ENCODE results near the gene TSHZ2.

Gene TSHZ2

GRCh38 chr20:52937591-52938100, 34.5 kb upstream of the TSHZ2 start:
- H3K27me3 ChIP-seq (ENCODE audit: low read depth, low read length), result peaks cover 17% of the 10 kb centered on the region
- no peaks in the 10 kb centered on the region for H3K4me1 ChIP-seq (ENCODE audit: low read length)
- no peak overlapping the region for H3K9ac ChIP-seq (ENCODE audit: low read length)
- H3K4me3 ChIP-seq (ENCODE audit: low read length), result no peak overlapping the region
- H3K9me3 ChIP-seq (ENCODE audit: insufficient read depth, low read length), result no peaks in the 10 kb centered on the region
- H4K20me1 ChIP-seq (ENCODE audit: insufficient read depth, low read length), result no peaks in the 10 kb centered on the region
- H3K79me2 ChIP-seq (ENCODE audit: low read length), result no peaks in the 10 kb centered on the region
- H3K27ac ChIP-seq (ENCODE audit: low read length), result no peak overlapping the region
- TF ChIP-seq CTCF (IDR thresholded peaks at IDR 0.05; ENCODE audit: low read depth, low read length), result no peak
- no peak for TF ChIP-seq EZH2phosphoT487 (IDR thresholded peaks at IDR 0.05; ENCODE audit: low read depth)
- H3K36me3 ChIP-seq (replicated peaks; ENCODE audit: low read depth, low read length), result no peaks in the 10 kb centered on the region
- no peak overlapping the region for H2AFZ ChIP-seq (ENCODE audit: low read depth, low read length)
- H3K4me2 ChIP-seq (ENCODE audit: low read length), result no peak overlapping the region

DNA sequence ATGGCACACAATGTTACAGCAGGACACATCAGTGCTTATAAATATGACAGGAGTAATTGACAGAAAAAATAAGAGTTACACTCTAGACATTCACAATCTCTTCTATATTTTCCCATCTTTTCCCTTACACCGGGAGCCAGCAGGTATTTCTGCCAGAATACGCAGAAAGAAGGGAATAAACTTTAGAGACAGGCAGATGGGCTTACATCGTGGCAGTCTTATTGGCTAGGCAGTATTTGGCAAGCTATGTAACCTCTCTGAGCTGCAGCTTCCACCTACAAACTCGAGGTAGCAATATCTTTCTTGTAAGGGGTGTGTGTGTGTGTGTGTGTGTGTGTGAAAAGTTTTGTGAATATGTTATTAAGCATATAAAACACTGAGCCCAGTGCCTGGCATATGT, 33.0 kb upstream of the TSHZ2 start:
- H3K9me3 ChIP-seq (ENCODE audit: insufficient read depth, low read length), result no peaks in the 10 kb centered on the region
- TF ChIP-seq CTCF (IDR thresholded peaks at IDR 0.05; ENCODE audit: low read depth, low read length), result no peak
- TF ChIP-seq EZH2phosphoT487 (IDR thresholded peaks at IDR 0.05; ENCODE audit: low read depth), result no peak
- no peak overlapping the region for H3K27ac ChIP-seq (ENCODE audit: low read length)
- no peaks in the 10 kb centered on the region for H3K79me2 ChIP-seq (ENCODE audit: low read length)
- H4K20me1 ChIP-seq (ENCODE audit: insufficient read depth, low read length), result no peaks in the 10 kb centered on the region
- no peaks in the 10 kb centered on the region for H3K36me3 ChIP-seq (replicated peaks; ENCODE audit: low read depth, low read length)
- H3K4me3 ChIP-seq (ENCODE audit: low read length), result no peak overlapping the region
- peaks cover 20% of the 10 kb centered on the region for H3K27me3 ChIP-seq (ENCODE audit: low read depth, low read length)
- no peak overlapping the region for H3K9ac ChIP-seq (ENCODE audit: low read length)
- no peak overlapping the region for H2AFZ ChIP-seq (ENCODE audit: low read depth, low read length)
- no peaks in the 10 kb centered on the region for H3K4me1 ChIP-seq (ENCODE audit: low read length)
- H3K4me2 ChIP-seq (ENCODE audit: low read length), result no peak overlapping the region

GRCh38 chr20:52941808-52942207, 30.4 kb upstream of the TSHZ2 start:
- Histone ChIP-seq H3K27ac (ENCODE audit: low read length) (no peak overlapping the region), H3K27me3 (ENCODE audit: low read depth, low read length) (peaks cover 19% of the 10 kb centered on the region), H3K79me2 (ENCODE audit: low read length) (no peaks in the 10 kb centered on the region), H3K9ac (ENCODE audit: low read length) (no peak overlapping the region), H4K20me1 (ENCODE audit: insufficient read depth, low read length) (no peaks in the 10 kb centered on the region), H3K4me2 (ENCODE audit: low read length) (no peak overlapping the region), H3K36me3 (replicated peaks; ENCODE audit: low read depth, low read length) (no peaks in the 10 kb centered on the region), H2AFZ (ENCODE audit: low read depth, low read length) (no peak overlapping the region), H3K9me3 (ENCODE audit: insufficient read depth, low read length) (no peaks in the 10 kb centered on the region), H3K4me3 (ENCODE audit: low read length) (no peak overlapping the region), H3K4me1 (ENCODE audit: low read length) (no peaks in the 10 kb centered on the region)
- TF ChIP-seq EZH2phosphoT487 (IDR thresholded peaks at IDR 0.05; ENCODE audit: low read depth), result no peak
- no peak for TF ChIP-seq CTCF (IDR thresholded peaks at IDR 0.05; ENCODE audit: low read depth, low read length)

DNA sequence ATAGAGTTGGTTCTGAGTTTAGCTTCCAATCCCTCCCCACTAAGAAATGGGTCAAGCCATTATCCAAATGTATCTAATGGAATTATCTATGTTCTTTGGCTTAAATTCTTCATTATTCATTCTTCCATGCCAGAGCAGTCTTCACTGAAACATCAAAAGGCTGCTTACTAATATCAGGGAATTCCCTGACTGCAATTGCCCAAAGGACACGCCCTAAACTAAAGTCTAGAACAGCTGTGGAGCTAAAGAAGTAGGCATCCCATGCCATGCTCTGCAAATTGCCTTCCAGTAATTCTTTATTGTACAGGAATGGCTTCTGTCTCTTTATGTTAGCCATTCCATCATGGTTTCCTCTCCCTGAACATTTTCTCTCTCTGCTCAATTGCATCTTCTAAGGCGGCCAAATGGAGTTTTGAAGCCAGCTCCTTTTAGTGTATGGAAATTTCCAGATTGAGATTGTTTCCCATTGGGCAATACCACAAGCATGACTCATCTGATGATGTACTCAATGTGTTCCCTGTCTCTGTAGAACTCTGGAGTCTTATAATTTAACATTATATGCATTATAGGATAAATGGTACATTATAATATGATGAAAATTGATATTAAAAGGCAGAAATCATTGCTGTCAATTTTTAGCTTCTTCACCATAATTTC, 28.8 kb upstream of the TSHZ2 start:
- Histone ChIP-seq H3K27me3 (ENCODE audit: low read depth, low read length) (peaks cover 13% of the 10 kb centered on the region; the same call in 1 of the 2 replicates), H3K9ac (ENCODE audit: low read length) (no peak overlapping the region), H3K4me2 (ENCODE audit: low read length) (no peak overlapping the region), H3K4me3 (ENCODE audit: low read length) (no peak overlapping the region), H3K36me3 (replicated peaks; ENCODE audit: low read depth, low read length) (no peaks in the 10 kb centered on the region), H3K27ac (ENCODE audit: low read length) (no peak overlapping the region), H3K4me1 (ENCODE audit: low read length) (no peaks in the 10 kb centered on the region), H3K9me3 (ENCODE audit: insufficient read depth, low read length) (no peaks in the 10 kb centered on the region), H3K79me2 (ENCODE audit: low read length) (no peaks in the 10 kb centered on the region), H4K20me1 (ENCODE audit: insufficient read depth, low read length) (no peaks in the 10 kb centered on the region), H2AFZ (ENCODE audit: low read depth, low read length) (no peak overlapping the region)
- no peak for TF ChIP-seq EZH2phosphoT487 (IDR thresholded peaks at IDR 0.05; ENCODE audit: low read depth)
